Endothelial cell of umbilical vein (primary cell): ENCODE results near the gene CHMP6.

Source experiments
- CTCF ChIP-seq, 2 donors: IDR thresholded peaks; 1 replicate in 1 of 2; 2 replicates in 1 of 2; pipeline ENCODE4 v1.5.1; 2011; ENCODE audit warnings: low read length in 2 of 2, mild to moderate bottlenecking in 2 of 2, moderate library complexity in 2 of 2, control low read depth in 1 of 2, inconsistent platforms in 1 of 2, low read depth in 1 of 2; ENCODE audit not compliant: insufficient read depth in 1 of 2; ENCODE audit errors: extremely low read depth in 1 of 2
- EZH2 ChIP-seq: IDR thresholded peaks from 2 replicates; pipeline ENCODE4 v1.6.1; 2012; ENCODE audit warnings: borderline replicate concordance, low read depth, mild to moderate bottlenecking, moderate library complexity, low read length, inconsistent platforms; ENCODE audit not compliant: severe bottlenecking
- FOS ChIP-seq: IDR thresholded peaks from 2 replicates; pipeline ENCODE4 v1.6.1; 2011; ENCODE audit warnings: mild to moderate bottlenecking, low read length, moderate library complexity, borderline replicate concordance; ENCODE audit not compliant: insufficient read depth
- GATA2 ChIP-seq: IDR thresholded peaks from 2 replicates; pipeline ENCODE4 v1.7.0; 2011; ENCODE audit warnings: low read depth, mild to moderate bottlenecking, moderate library complexity, mixed read lengths, low read length; ENCODE audit not compliant: insufficient read length, insufficient read depth
- JUN ChIP-seq: IDR thresholded peaks from 2 replicates; pipeline ENCODE4 v1.6.1; 2011; ENCODE audit warnings: borderline replicate concordance, low read depth; ENCODE audit not compliant: insufficient read length, insufficient read depth
- MAX ChIP-seq: IDR thresholded peaks from 2 replicates; pipeline ENCODE4 v1.6.1; 2011; ENCODE audit not compliant: insufficient read depth, insufficient read length
- POLR2A ChIP-seq: IDR thresholded peaks from 2 replicates; pipeline ENCODE4 v1.6.1; 2012; ENCODE audit warnings: low read depth, mild to moderate bottlenecking, control low read depth, low read length
- POLR2AphosphoS5 ChIP-seq: IDR thresholded peaks from 2 replicates; pipeline ENCODE4 v1.6.1; 2012; ENCODE audit warnings: low read depth, mild to moderate bottlenecking, control low read depth, low read length, moderate library complexity; ENCODE audit not compliant: insufficient read depth

GRCh38 chr17:81009136-81009535 lies 17.5 kb downstream of the CHMP6 start:
- TF ChIP-seq JUN (no peak), POLR2AphosphoS5 (no peak), CTCF (IDR thresholded peaks at IDR 0.05; ENCODE audit: extremely low read depth in 1 of 2, insufficient read depth in 1 of 2, low read depth in 1 of 2, low read length in 2 of 2) (no peak), POLR2A (no peak), EZH2 (no peak), MAX (no peak), GATA2 (no peak), FOS (no peak)
